ENCODE measurements around the gene SNCAIP.
"Not testable (repeated sequence)": the region's sequence is repeated elsewhere in the genome, so short reads cannot be mapped to it uniquely, and the experiment has no call there.

SNCAIP gene

GRCh38 chr5:122473138-122473843 is 161.3 kb downstream of the SNCAIP start:
- FAIRE-seq, result no peak
- TF ChIP-seq, protein P1, sequence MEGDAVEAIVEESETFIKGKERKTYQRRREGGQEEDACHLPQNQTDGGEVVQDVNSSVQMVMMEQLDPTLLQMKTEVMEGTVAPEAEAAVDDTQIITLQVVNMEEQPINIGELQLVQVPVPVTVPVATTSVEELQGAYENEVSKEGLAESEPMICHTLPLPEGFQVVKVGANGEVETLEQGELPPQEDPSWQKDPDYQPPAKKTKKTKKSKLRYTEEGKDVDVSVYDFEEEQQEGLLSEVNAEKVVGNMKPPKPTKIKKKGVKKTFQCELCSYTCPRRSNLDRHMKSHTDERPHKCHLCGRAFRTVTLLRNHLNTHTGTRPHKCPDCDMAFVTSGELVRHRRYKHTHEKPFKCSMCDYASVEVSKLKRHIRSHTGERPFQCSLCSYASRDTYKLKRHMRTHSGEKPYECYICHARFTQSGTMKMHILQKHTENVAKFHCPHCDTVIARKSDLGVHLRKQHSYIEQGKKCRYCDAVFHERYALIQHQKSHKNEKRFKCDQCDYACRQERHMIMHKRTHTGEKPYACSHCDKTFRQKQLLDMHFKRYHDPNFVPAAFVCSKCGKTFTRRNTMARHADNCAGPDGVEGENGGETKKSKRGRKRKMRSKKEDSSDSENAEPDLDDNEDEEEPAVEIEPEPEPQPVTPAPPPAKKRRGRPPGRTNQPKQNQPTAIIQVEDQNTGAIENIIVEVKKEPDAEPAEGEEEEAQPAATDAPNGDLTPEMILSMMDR (IDR thresholded peaks at IDR 0.05; ENCODE audit: insufficient read depth, missing control alignments), result no peak

GRCh38 chr5:122473941-122474340 is 161.9 kb downstream of the SNCAIP start:
- no peak for DNase-seq (ENCODE audit: insufficient read length, low spot score)
- no peak for FAIRE-seq
- TF ChIP-seq, protein P1 (IDR thresholded peaks at IDR 0.05; ENCODE audit: insufficient read depth, missing control alignments), result no peak

More at GRCh38 chr5:122473138-122473843, 161.3 kb downstream of the SNCAIP start:
- DNase-seq (ENCODE audit: insufficient read length, low spot score), result no peak

DNA sequence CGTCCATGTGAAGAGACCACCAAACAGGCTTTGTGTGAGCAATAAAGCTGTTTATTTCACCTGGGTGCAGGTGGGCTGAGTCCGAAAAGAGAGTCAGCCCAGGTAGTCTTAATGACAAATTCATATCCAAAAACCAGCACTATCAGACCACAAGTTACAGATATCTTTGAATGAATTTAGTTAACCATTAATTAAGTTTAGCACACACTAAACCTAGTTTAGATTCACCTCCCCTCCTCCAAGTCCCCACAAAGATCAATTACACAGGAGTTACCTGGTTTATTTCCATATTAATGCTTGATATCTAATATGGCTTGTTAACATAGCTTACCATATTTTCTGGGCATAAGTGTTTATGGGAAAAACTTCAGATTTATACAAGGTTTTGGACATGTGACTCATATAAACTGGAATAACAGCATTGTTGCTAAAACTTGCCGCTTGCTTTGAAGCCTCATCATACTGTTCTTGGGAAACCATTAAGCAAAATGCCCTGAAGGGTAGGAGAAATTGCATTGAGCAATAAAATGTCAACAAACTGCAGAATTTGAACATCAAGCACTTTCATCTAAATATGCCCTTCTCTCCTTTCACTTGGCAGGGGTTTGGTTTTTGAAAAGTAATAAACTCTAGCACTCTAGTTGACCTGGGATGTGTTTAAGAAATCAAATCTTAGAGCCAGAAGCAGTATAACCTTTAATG is 166.9 kb downstream of the SNCAIP start:
- TF ChIP-seq, protein P1 (IDR thresholded peaks at IDR 0.05; ENCODE audit: insufficient read depth, missing control alignments), result no peak
- no peak for DNase-seq (ENCODE audit: insufficient read length, low spot score)
- FAIRE-seq, result no peak

- FAIRE-seq (no peak), DNase-seq (ENCODE audit: insufficient read length, low spot score) (no peak)
- TF ChIP-seq, protein P1 (IDR thresholded peaks at IDR 0.05; ENCODE audit: insufficient read depth, missing control alignments), result no peak
Measured at GRCh38 chr5:122480146-122480545, 168.1 kb downstream of the SNCAIP start.

DNA sequence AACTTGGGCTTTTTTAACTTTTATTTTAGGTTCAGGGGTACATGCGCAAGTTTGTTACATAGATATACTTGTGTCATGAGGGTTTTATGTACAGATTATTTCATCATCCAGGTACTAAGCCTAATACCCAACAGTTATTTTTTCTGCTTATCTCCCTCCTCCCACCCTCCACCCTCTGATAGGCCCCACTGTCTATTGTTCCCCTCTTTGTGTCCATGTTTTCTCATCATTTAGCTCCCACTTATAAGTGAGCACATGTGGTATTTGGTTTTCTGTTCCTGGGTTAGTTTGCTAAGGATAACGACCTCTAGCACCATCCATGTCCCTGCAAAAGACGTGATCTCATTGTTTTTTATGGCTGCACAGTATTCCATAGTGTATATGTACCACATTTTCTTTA is 172.1 kb downstream of the SNCAIP start:
- TF ChIP-seq, protein P1 (IDR thresholded peaks at IDR 0.05; ENCODE audit: insufficient read depth, missing control alignments), result no peak
- DNase-seq (ENCODE audit: insufficient read length, low spot score) (no peak), FAIRE-seq (no peak)

- FAIRE-seq (no peak), DNase-seq (ENCODE audit: insufficient read length, low spot score) (no peak)
- TF ChIP-seq, protein P1 (IDR thresholded peaks at IDR 0.05; ENCODE audit: insufficient read depth, missing control alignments), result no peak
Measured at GRCh38 chr5:122485226-122485625, 173.2 kb downstream of the SNCAIP start.

GRCh38 chr5:122486616-122487015 is 174.6 kb downstream of the SNCAIP start:
- DNase-seq (ENCODE audit: insufficient read length, low spot score); FAIRE-seq: not testable (repeated sequence)

Data from D721Med (cell line).